Heart left ventricle (tissue), 16 donors: ENCODE results near the gene PRKG1. TPM values are rescaled to one million over a fixed set of nuclear protein-coding genes. Genes with fewer than 3 reads are reported as not detected.

Experiments
- ATAC-seq, 4 donors: fragments of 200-7000 bp; cut with Tn5 transposase; one replicate each; pipeline ENCODE4 v1.9.1; 2020 to 2022; ENCODE audit warnings: moderate library complexity in 4 of 4, mild to moderate bottlenecking in 3 of 4, moderate number of reproducible peaks in 1 of 4
- DNase-seq, 5 donors: peaks; one replicate each; pipeline ENCODE4 v3.0.0-alpha.2; 2020
- H3K27ac ChIP-seq, 12 donors: fragments of 200-600 bp; sonication (generic) in 4 of 12; one replicate each; pipeline versions ENCODE4 v1.5.0 to v1.8.0; 2016 to 2022; ENCODE audit warnings: mild to moderate bottlenecking in 2 of 12
- H3K27me3 ChIP-seq, 9 donors: fragments of 200-600 bp; sonication (generic) in 2 of 9; one replicate each; pipeline versions ENCODE4 v1.5.1 to v1.8.0; 2016 to 2022; ENCODE audit warnings: mild to moderate bottlenecking in 3 of 9
- H3K36me3 ChIP-seq, 9 donors: fragments of 200-600 bp; sonication (generic) in 2 of 9; one replicate each; pipeline versions ENCODE4 v1.5.0 to v1.8.0; 2018 to 2022; ENCODE audit warnings: mild to moderate bottlenecking in 2 of 9
- H3K4me1 ChIP-seq, 12 donors: fragments of 200-600 bp; sonication (generic) in 4 of 12; one replicate each; pipeline versions ENCODE4 v1.5.0 to v1.8.0; 2016 to 2022; ENCODE audit warnings: mild to moderate bottlenecking in 3 of 12
- H3K4me3 ChIP-seq, 12 donors: fragments of 200-600 bp; sonication (generic) in 4 of 12; one replicate each; pipeline versions ENCODE4 v1.5.0 to v1.8.0; 2017 to 2022; ENCODE audit warnings: mild to moderate bottlenecking in 9 of 12, moderate library complexity in 4 of 12
- H3K9me3 ChIP-seq, 12 donors: fragments of 200-600 bp; sonication (generic) in 4 of 12; one replicate each; pipeline versions ENCODE4 v1.5.0 to v1.8.0; 2016 to 2022; ENCODE audit warnings: mild to moderate bottlenecking in 1 of 12
- CTCF ChIP-seq, 12 donors: fragments of 200-600 bp; sonication (generic) in 4 of 12; IDR thresholded peaks; one replicate each; pipeline versions ENCODE4 v1.5.0 to v1.8.0; 2018 to 2022; ENCODE audit warnings: antibody characterized with exemption in 12 of 12, mild to moderate bottlenecking in 5 of 12
- POLR2A ChIP-seq, 2 donors: fragments of 450-650 bp; IDR thresholded peaks; one replicate each; pipeline ENCODE4 v1.6.1; 2017; ENCODE audit warnings: antibody characterized with exemption in 2 of 2, mild to moderate bottlenecking in 2 of 2, moderate library complexity in 2 of 2
- WGBS, 4 donors: extraction: QIAGEN DNeasy Blood & Tissue Kit in 2 of 4; methylation state at CpG; one replicate each; pipeline versions ENCODE4 v1.1.5 to v1.1.7; 2013 to 2018; 5-methylcytosine and 5-hydroxymethylcytosine counted together
- intact Hi-C, 10 donors: fragments of 100-400 bp; cut with DNase I; formaldehyde crosslinking; loops; one replicate each; pipeline versions ENCODE4 v1.11.1 to v1.14.2; 2022
- polyA plus RNA-seq, 2 donors: library from polyadenylated mRNA; stranded (reverse); fragments of 200-250 nt; gene quantifications; one replicate each; pipeline ENCODE4 v1.2.3, GENCODE V29; 2013
- total RNA-seq, 9 donors: library from RNA; depleted of rRNA in 2 of 9; stranded (reverse); fragments of >200 nt in 2 of 9; fragmentation: NEBNext Ultra II Directional in 3 of 9; extraction: Animal tissue kit (Norgen Biotek cat#: 25700) in 3 of 9; gene quantifications; one replicate each; pipeline versions ENCODE4 v1.1.0 to v1.2.4, GENCODE V29; 2016 to 2023
- donor health status: ischemic (EF 13 %, LVEDD 7.1; RV severe dilation, severe dysfunction).
- donor health status: healthy with polysubstance abuse.
- donor health status: DM: no; HTN: yes; CAD: no.
- donor health status: DM: no; HTN: no; CAD: no.
- donor health status: ischemic (EF 25% LVEDD 6.9; RV normal size, moderate dysfunction).
- donor health status: ischemic (EF 25% LVEDD 5.7; RV mildly dilated, moderate dysfunction).
- donor health status: healthy.
- donor health status: DM: yes; HTN: yes; CAD: no.
- donor health status: ischemic (EF 35%, LVEDD 5.7; RV mildly dilated, moderate dysfunction).
- donor health status: nonischemic (EF 11% LVEDD 7.7; RV severe dilation, severe dysfunction).
- donor health status: DM: yes; HTN: yes; CAD: no.
- donor health status: PGD.
- donor health status: ischemic (EF 29% LVEDD 5.4; RV normal size, mild dysfunction).
- donor health status: nonischemic (EF 23%, LVEDD 6.1; RV moderate dilation, normal function).

The PRKG1 gene
- total and polyA plus RNA-seq, 11 donors, result 5.5 to 37.3 (median 29.3) TPM

GRCh38 chr10:51675088-51675487, 600.8 kb downstream of the PRKG1 start:
- no peak for ATAC-seq
- TF ChIP-seq POLR2A (IDR thresholded peaks at IDR 0.05), result no peak
- TF ChIP-seq CTCF (IDR thresholded peaks at IDR 0.05), result no peak
- H3K27me3 ChIP-seq, result no peaks in the 10 kb centered on the region
- peaks cover 0 to 13% (median 0%) of the 10 kb centered on the region in 12 donors for H3K9me3 ChIP-seq
- no peaks in the 10 kb centered on the region for H3K36me3 ChIP-seq
- H3K4me1 ChIP-seq, result peaks cover 0 to 13% (median 0%) of the 10 kb centered on the region in 12 donors
- DNase-seq, result no peak
- H3K27ac ChIP-seq, result no peak overlapping the region
- H3K4me3 ChIP-seq, result no peak overlapping the region
- intact Hi-C loops, result no loop called here

- no peaks in the 10 kb centered on the region for H3K9me3 ChIP-seq
- no peaks in the 10 kb centered on the region for H3K27me3 ChIP-seq
- intact Hi-C loops, result no loop called here
- no peaks in the 10 kb centered on the region for H3K36me3 ChIP-seq
- DNase-seq (no peak), ATAC-seq (no peak)
- WGBS, 4 donors, result 79 to 85% (median 83%) methylated on average over 6 of the region's 6 CpGs
- H3K27ac ChIP-seq, result no peak overlapping the region
- H3K4me3 ChIP-seq, result no peak overlapping the region
- H3K4me1 ChIP-seq, result peaks cover 0 to 31% (median 10%) of the 10 kb centered on the region in 12 donors
- no peak for TF ChIP-seq POLR2A (IDR thresholded peaks at IDR 0.05)
- TF ChIP-seq CTCF (IDR thresholded peaks at IDR 0.05), result no peak
Measured at GRCh38 chr10:51679841-51680240, 605.6 kb downstream of the PRKG1 start.

GRCh38 chr10:51683031-51683691, 608.9 kb downstream of the PRKG1 start:
- TF ChIP-seq CTCF (IDR thresholded peaks at IDR 0.05) (no peak), POLR2A (IDR thresholded peaks at IDR 0.05) (no peak)
- peaks cover 0 to 24% (median 10%) of the 10 kb centered on the region in 12 donors for H3K4me1 ChIP-seq
- no peak overlapping the region for H3K4me3 ChIP-seq
- no peaks in the 10 kb centered on the region for H3K27me3 ChIP-seq
- peak overlapping the region in 2 of 12 donors; percentile 1 to 26 for H3K27ac ChIP-seq
- ATAC-seq (peak; percentile 42 to 79 (median 54)), DNase-seq (peak in 1 of 5 donors; percentile 43)
- intact Hi-C loops, result no loop called here
- no peaks in the 10 kb centered on the region for H3K36me3 ChIP-seq
- H3K9me3 ChIP-seq, result no peaks in the 10 kb centered on the region
- 55 to 63% (median 57%) methylated on average over 4 of the region's 4 CpGs for WGBS, 4 donors

GRCh38 chr10:51685768-51686167, 611.5 kb downstream of the PRKG1 start:
- Histone ChIP-seq H3K4me3 (no peak overlapping the region), H3K4me1 (peaks cover 0 to 18% (median 10%) of the 10 kb centered on the region in 12 donors), H3K36me3 (no peaks in the 10 kb centered on the region), H3K9me3 (no peaks in the 10 kb centered on the region), H3K27ac (no peak overlapping the region), H3K27me3 (no peaks in the 10 kb centered on the region)
- no peak for ATAC-seq
- intact Hi-C loops, result no loop called here
- TF ChIP-seq POLR2A (IDR thresholded peaks at IDR 0.05), result no peak
- no peak for TF ChIP-seq CTCF (IDR thresholded peaks at IDR 0.05)
- 83 to 91% (median 86%) methylated on average over 2 of the region's 2 CpGs for WGBS, 4 donors
- no peak for DNase-seq
